ENCODE results near the gene HVCN1.
A peak's percentile ranks its signal among the peaks of the same experiment; 100 is the strongest.

HVCN1 gene

DNA sequence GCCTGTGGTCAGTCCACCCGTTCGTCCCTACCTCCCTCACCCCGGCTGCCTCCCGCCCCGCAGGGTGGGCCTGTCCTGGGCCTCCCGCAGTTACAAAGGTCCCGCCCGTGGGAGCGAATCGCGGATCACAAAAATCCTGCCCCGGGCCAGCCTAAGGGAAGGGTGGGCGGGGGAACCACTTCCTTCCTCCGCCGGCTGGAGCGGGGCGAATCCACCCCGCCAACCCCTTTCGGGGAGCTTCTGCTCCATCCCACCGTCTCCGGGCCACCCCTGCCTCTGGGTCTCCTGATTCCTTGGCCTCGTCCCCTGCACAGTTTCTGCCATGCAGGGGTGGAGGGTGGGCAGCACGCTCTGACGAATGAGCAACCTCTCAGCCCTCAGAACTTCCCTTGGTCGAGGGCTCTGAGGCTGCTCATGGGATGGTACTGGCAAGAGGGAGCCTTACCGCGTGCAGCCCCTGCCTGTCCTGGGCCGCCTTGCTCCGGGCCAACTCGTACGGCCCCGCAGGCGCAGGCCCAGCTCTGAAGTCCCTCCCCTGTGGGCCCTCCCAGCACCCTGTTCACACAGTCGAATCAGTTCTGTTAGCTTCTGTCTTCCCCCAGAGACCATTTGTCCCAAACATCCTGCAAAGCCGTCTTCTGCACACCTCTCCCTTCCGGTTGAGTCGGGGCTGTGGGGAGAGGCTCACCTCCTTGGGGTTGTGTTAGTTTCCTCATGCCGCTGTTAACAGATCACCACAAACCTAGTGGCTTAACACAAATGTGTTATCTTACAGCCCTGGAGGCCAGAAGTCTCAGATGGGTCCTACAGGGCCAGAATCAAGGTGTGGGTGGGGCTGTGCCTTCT, 589 bp upstream of the HVCN1 start:
- peak overlapping the region; percentile 34 for H3K27ac ChIP-seq
- H3K9me3 ChIP-seq (ENCODE audit: severe bottlenecking): peaks cover 3% of the 10 kb centered on the region
- no peak for DNase-seq
- TF ChIP-seq, protein P1, sequence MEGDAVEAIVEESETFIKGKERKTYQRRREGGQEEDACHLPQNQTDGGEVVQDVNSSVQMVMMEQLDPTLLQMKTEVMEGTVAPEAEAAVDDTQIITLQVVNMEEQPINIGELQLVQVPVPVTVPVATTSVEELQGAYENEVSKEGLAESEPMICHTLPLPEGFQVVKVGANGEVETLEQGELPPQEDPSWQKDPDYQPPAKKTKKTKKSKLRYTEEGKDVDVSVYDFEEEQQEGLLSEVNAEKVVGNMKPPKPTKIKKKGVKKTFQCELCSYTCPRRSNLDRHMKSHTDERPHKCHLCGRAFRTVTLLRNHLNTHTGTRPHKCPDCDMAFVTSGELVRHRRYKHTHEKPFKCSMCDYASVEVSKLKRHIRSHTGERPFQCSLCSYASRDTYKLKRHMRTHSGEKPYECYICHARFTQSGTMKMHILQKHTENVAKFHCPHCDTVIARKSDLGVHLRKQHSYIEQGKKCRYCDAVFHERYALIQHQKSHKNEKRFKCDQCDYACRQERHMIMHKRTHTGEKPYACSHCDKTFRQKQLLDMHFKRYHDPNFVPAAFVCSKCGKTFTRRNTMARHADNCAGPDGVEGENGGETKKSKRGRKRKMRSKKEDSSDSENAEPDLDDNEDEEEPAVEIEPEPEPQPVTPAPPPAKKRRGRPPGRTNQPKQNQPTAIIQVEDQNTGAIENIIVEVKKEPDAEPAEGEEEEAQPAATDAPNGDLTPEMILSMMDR (IDR thresholded peaks at IDR 0.05; ENCODE audit: low read depth, low read length): no peak
- no peaks in the 10 kb centered on the region for H3K36me3 ChIP-seq
- no peak overlapping the region for H3K4me3 ChIP-seq (ENCODE audit: low read depth, low read length)
- H3K27me3 ChIP-seq (ENCODE audit: insufficient read depth, low read depth, severe bottlenecking): no peaks in the 10 kb centered on the region

DNA sequence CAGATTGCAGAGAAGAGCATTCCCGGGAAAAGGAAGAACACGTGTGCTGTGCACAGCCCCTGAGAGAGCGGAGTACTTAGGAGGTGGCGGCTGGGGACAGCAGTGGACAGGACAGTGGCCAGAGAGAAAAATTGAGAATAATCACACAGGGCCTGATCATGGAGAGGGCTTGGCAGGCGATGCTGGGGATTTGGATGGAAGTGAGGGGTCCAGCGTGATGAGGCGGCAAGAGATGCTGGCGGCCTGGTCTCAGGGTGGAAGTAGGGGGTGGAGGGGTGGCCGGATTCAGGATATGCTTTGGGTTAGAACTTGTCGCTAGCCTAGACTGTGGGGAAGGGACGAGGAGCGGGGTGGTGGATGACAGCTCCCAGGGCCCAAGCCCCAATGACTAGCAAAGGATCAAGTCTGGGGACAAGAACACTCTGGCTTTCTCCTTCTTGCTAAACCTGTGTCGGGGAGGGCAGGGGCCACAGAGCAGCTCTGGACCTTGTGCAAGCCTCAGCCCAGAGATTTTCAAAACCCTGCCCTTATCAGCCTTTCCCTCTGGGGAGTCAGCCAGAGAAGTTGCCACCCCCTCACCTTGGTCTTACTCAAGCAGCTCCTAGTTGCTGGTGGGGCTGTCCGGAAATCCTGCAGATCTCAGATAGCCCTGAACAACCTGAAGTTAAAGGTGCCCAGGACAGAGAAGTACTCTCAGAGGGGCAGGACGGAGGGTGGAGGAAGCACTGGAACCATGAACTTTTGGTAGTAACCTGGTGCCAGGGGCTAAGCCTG, 1.3 kb downstream of the HVCN1 start:
- Histone ChIP-seq H3K4me3 (ENCODE audit: low read depth, low read length) (no peak overlapping the region), H3K27ac (no peak overlapping the region), H3K27me3 (ENCODE audit: insufficient read depth, low read depth, severe bottlenecking) (no peaks in the 10 kb centered on the region), H3K36me3 (no peaks in the 10 kb centered on the region), H3K9me3 (ENCODE audit: severe bottlenecking) (peaks cover 3% of the 10 kb centered on the region)
- no peak for DNase-seq
- TF ChIP-seq, protein P1 (IDR thresholded peaks at IDR 0.05; ENCODE audit: low read depth, low read length): no peak

DNA sequence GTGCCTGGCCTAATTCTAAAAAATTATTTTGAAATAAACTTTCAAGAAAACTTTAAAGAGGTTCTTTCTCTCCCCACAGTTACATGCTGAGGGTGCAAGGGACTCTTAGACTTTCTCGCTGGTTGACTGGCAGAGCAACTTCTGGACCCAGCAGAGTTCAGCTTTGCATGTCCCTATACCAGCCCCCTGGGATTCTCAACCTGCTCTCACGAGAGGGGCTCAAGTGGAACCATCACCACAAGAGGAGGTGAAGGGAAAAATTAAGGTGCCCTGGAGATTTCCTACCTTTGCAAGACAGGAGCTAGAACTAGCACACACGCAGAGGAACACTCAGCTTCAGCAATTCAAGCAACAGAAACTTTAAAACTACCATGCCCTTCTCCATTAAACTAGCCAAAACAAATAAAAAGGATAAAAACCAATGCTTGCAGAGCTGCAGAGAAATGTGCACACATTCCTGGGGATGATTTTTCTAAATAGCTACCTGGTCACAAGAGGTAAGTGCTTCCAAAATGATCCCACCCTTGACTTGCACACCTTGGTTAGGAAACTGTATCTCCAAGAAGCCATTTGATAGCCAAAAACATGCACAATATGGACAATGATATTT, 2.5 kb downstream of the HVCN1 start:
- Histone ChIP-seq H3K4me3 (ENCODE audit: low read depth, low read length) (no peak overlapping the region), H3K36me3 (no peaks in the 10 kb centered on the region), H3K27ac (no peak overlapping the region), H3K27me3 (ENCODE audit: insufficient read depth, low read depth, severe bottlenecking) (no peaks in the 10 kb centered on the region), H3K9me3 (ENCODE audit: severe bottlenecking) (peaks cover 3% of the 10 kb centered on the region)
- DNase-seq: no peak
- TF ChIP-seq, protein P1 (IDR thresholded peaks at IDR 0.05; ENCODE audit: low read depth, low read length): no peak

DNA sequence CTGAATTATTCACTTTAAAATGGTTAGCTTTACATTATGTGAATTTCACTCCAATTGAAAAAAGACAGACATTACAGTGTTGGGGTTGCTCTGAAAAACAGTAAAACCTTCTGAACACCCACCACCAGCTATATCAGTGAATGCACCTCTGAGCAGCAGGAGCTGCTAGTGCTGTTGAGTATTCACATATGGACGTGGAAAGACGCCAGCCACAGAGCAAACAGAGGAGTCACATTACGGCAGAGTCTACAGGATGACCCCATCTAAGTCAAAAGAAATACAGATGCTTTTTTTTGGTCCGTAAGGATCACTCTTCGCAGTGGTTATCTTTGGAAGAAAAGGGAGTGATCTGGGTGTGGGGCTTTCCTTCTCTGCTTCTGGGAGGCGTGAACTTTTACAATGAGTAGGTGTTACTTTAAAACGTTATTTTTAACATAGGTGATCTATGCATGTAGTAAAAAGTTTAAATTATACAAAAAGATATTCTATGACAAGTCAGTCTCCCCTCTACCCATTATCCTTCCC, 4.5 kb downstream of the HVCN1 start:
- H3K9me3 ChIP-seq (ENCODE audit: severe bottlenecking): peaks cover 3% of the 10 kb centered on the region
- TF ChIP-seq, protein P1 (IDR thresholded peaks at IDR 0.05; ENCODE audit: low read depth, low read length): no peak
- H3K27me3 ChIP-seq (ENCODE audit: insufficient read depth, low read depth, severe bottlenecking): no peaks in the 10 kb centered on the region
- H3K36me3 ChIP-seq: no peaks in the 10 kb centered on the region
- no peak overlapping the region for H3K4me3 ChIP-seq (ENCODE audit: low read depth, low read length)
- H3K27ac ChIP-seq: no peak overlapping the region
- no peak for DNase-seq

DNA sequence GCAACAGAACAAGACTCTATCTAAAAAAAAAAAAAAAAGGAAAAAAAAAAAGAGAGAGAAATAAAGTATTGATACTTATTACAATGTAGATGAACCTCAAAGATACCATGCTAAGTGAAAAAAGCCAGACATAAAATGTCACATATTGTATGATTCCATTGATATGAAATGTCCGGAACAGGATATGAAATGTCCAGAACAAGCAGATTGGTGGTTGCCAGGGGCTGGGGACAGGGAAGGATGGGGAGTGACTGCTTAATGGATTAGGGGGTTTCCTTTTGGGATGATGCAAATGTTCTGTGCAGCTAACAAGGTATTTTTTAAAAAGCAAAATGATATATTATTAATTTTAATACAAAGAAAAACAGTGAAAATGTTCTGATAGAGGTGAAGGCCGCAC, 5.0 kb downstream of the HVCN1 start:
- TF ChIP-seq, protein P1 (IDR thresholded peaks at IDR 0.05; ENCODE audit: low read depth, low read length): no peak
- no peak overlapping the region for H3K4me3 ChIP-seq (ENCODE audit: low read depth, low read length)
- DNase-seq: no peak
- H3K27me3 ChIP-seq (ENCODE audit: insufficient read depth, low read depth, severe bottlenecking): no peaks in the 10 kb centered on the region
- no peaks in the 10 kb centered on the region for H3K36me3 ChIP-seq
- no peak overlapping the region for H3K27ac ChIP-seq
- peaks cover 3% of the 10 kb centered on the region for H3K9me3 ChIP-seq (ENCODE audit: severe bottlenecking)

Data from WERI-Rb-1 (cell line).